Esophagus muscularis mucosa (tissue), 4 donors: ENCODE measurements around the gene KCNMB1.

Experiments
- CTCF ChIP-seq, 3 experiments: fragments of 200-600 bp in 2 of 3; fragments of 450-650 bp in 1 of 3; sonication (generic) in 2 of 3; IDR thresholded peaks; one replicate each; pipeline ENCODE4 v1.5.1; 2017 to 2019; ENCODE audit warnings: antibody characterized with exemption in 3 of 3, mild to moderate bottlenecking in 2 of 3, moderate library complexity in 1 of 3
- EP300 ChIP-seq: sonication (generic); formaldehyde crosslinking; IDR thresholded peaks from one replicate; pipeline ENCODE4 v1.6.1; 2017; ENCODE audit warnings: antibody characterized with exemption
- POLR2A ChIP-seq: fragments of 450-650 bp; IDR thresholded peaks from one replicate; pipeline ENCODE4 v1.6.1; 2017; ENCODE audit warnings: antibody characterized with exemption, moderate library complexity, mild to moderate bottlenecking, low read depth

- TF ChIP-seq CTCF (IDR thresholded peaks at IDR 0.05) (no peak), EP300 (no peak), POLR2A (no peak)
Measured at GRCh38 chr5:170426786-170427185, 37.6 kb upstream of the KCNMB1 start.
